ENCODE data around the gene UQCR10.

UQCR10 gene

DNA sequence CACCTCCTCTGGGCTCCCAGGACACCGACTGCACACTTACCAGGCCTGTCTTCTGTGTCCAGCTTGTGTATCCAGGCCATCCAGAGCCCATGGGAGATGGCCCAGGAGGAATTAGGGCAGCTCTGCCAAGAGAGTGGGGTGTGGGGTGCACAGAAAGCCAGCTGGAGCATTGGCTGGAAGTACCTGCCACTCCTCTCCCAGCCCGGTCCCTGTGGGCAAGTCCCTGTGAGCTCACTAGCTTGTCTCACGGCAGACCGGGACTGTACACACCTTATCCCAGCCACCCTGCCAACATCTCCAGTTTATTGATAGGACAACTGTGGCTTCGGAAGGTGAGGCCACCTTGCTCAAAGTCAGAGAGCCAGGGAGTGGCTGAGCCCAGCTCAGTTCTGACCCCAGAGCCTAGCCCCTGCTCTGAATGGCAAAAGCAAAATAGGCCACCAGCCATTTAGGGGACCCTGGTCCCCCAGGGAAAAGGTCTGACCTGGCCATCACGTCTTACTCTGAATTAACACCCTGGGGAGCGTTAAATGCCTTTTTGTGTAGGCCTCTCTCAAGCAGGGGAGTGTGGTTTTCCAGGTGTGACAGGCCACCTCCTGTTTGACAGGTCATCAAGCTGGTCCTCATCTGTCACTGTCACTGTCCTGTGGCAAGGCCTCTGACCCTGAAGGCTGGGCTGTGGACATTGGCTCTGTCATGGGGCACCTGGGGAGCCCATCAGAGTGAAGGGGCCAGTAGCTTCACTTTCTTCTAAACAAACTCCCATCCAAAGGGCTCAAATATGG, 15.1 kb downstream of the UQCR10 start:
- Histone ChIP-seq H3K27ac (ENCODE audit: extremely low read depth, low read depth, low read length) (no peak overlapping the region), H3K9me3 (ENCODE audit: control insufficient read depth, insufficient read depth, low read depth, low read length) (no peaks in the 10 kb centered on the region), H3K4me1 (ENCODE audit: control insufficient read depth, insufficient read depth, low read length) (no peaks in the 10 kb centered on the region; the same call in 1 of the 2 replicates), H3K4me3 (ENCODE audit: low read depth, low read length) (no peak overlapping the region), H3K36me3 (ENCODE audit: control insufficient read depth in 2 of 2, insufficient read depth in 1 of 2, low read length in 2 of 2) (peaks cover 0 to 6% of the 10 kb centered on the region in 2 experiments; a peak in 1 of 3 replicates)
- ChIA-PET POLR2A (no interaction called here), CTCF (interaction anchor here (0.7 to 1.3 kb wide), 6 partner anchors 10 to 331 kb away, joined by 3 to 7 read pairs (median 3); no protein-coding TSS in a partner anchor)
- TF ChIP-seq, protein P1, sequence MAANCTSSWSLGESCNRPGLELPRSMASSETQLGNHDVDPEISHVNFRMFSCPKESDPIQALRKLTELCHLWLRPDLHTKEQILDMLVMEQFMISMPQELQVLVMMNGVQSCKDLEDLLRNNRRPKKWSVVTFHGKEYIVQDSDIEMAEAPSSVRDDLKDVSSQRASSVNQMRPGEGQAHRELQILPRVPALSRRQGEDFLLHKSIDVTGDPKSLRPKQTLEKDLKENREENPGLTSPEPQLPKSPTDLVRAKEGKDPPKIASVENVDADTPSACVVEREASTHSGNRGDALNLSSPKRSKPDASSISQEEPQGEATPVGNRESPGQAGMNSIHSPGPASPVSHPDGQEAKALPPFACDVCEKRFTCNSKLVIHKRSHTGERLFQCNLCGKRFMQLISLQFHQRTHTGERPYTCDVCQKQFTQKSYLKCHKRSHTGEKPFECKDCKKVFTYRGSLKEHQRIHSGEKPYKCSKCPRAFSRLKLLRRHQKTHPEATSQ (tag by site-specific recombination; IDR thresholded peaks at IDR 0.05) = no peak
- no peak for TF ChIP-seq ZNF677 (tag by site-specific recombination; IDR thresholded peaks at IDR 0.05)
- no peak for TF ChIP-seq ZNF530 (tag by site-specific recombination; IDR thresholded peaks at IDR 0.05; ENCODE audit: low read depth)
- TF ChIP-seq, protein P2, sequence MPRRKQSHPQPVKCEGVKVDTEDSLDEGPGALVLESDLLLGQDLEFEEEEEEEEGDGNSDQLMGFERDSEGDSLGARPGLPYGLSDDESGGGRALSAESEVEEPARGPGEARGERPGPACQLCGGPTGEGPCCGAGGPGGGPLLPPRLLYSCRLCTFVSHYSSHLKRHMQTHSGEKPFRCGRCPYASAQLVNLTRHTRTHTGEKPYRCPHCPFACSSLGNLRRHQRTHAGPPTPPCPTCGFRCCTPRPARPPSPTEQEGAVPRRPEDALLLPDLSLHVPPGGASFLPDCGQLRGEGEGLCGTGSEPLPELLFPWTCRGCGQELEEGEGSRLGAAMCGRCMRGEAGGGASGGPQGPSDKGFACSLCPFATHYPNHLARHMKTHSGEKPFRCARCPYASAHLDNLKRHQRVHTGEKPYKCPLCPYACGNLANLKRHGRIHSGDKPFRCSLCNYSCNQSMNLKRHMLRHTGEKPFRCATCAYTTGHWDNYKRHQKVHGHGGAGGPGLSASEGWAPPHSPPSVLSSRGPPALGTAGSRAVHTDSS (tag by site-specific recombination; IDR thresholded peaks at IDR 0.05) = no peak
- no peak for TF ChIP-seq REPIN1 (tag by site-specific recombination; IDR thresholded peaks at IDR 0.05; ENCODE audit: low read depth)

DNA sequence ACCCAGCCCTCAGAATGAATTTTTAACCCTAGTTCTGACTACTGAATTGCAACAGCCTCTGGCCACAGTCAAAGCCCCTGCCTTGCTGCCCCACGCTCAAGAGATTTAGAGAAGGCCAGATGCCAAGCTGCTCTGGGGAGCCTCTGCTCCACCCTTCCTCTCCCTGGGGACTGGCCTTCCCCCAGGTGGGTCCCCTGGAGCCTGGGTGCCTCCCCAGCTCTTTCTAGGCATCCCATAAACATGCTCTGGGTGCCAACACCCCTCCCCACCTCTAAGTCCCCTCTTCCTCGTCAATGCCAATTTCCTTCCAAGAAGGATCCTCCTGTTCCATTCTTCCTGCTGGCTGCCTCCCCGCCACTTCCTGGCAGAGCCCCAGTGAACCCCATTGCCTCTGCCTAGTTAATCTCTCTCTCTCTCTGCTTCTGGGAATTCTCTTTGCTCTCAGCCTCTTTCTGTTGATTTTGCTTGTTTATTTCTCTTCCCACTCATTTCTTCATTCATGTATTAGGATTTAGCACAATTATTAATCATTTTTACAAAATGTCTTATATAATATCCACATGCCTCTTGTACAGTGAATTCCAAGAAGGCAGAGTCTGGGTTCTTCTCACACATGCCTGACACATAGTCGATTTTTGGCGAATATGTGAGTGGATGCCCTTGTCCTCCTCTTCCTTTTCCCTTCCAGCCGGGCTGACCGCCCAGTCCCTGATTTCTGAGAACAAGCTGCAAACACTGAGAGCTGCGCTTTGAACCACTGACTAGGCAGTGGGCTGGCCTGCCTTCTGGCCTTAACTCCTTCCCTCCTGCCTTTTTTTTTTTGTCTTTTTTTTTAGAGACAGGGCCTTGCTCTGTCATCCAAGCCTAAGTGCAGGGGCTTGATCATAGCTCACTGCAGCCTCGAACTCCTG, 17.5 kb downstream of the UQCR10 start:
- Histone ChIP-seq H3K4me1 (ENCODE audit: control insufficient read depth, insufficient read depth, low read length) (no peaks in the 10 kb centered on the region; the same call in 1 of the 2 replicates), H3K36me3 (ENCODE audit: control insufficient read depth in 2 of 2, insufficient read depth in 1 of 2, low read length in 2 of 2) (peaks cover 0 to 30% of the 10 kb centered on the region in 2 experiments; a peak in 1 of 3 replicates), H3K9me3 (ENCODE audit: control insufficient read depth, insufficient read depth, low read depth, low read length) (no peaks in the 10 kb centered on the region), H3K4me3 (ENCODE audit: low read depth, low read length) (no peak overlapping the region), H3K27ac (ENCODE audit: extremely low read depth, low read depth, low read length) (no peak overlapping the region)
- ChIA-PET POLR2A (no interaction called here), CTCF (no interaction called here)
- peak; percentile 65 for TF ChIP-seq GLIS1 (tag by site-specific recombination; IDR thresholded peaks at IDR 0.05)
- no peak for TF ChIP-seq ZNF10 (tag by site-specific recombination; IDR thresholded peaks at IDR 0.05)
- TF ChIP-seq ZNF335 (tag by site-specific recombination; conservative IDR thresholded peaks at IDR 0.05) = 0 out of 2 replicates have a peak, but pooled peaks have one; percentile 21

DNA sequence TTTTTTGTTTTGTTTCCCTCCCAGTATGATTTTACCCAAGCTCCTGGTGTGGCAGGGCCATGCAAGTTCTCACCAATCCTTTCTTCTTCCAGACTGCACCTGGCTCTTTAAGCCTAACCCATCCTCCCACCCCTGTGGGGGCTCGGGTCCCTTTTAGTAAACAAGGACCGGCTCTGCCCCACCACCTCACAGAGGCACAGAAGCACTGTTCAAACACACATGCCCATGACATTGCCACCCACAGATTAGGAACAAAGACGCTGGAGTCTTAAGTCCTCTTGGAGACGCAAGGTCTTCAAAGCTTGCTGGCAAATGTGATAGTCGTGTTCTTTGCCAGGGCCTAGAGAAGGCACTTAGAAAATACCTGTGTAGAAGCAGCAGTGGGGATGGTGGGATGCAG, 18.9 kb downstream of the UQCR10 start:
- POLR2A ChIA-PET = interaction anchor here (0.5 kb wide), 1 partner anchor 197 kb away, joined by 6 read pairs; no protein-coding TSS in a partner anchor
- H3K4me3 ChIP-seq (ENCODE audit: low read depth, low read length) = no peak overlapping the region
- 0 out of 2 replicates have a peak, but pooled peaks have one; percentile 21 for TF ChIP-seq EGR2 (tag by site-specific recombination; IDR thresholded peaks at IDR 0.05; ENCODE audit: low read depth)
- TF ChIP-seq, protein P3, sequence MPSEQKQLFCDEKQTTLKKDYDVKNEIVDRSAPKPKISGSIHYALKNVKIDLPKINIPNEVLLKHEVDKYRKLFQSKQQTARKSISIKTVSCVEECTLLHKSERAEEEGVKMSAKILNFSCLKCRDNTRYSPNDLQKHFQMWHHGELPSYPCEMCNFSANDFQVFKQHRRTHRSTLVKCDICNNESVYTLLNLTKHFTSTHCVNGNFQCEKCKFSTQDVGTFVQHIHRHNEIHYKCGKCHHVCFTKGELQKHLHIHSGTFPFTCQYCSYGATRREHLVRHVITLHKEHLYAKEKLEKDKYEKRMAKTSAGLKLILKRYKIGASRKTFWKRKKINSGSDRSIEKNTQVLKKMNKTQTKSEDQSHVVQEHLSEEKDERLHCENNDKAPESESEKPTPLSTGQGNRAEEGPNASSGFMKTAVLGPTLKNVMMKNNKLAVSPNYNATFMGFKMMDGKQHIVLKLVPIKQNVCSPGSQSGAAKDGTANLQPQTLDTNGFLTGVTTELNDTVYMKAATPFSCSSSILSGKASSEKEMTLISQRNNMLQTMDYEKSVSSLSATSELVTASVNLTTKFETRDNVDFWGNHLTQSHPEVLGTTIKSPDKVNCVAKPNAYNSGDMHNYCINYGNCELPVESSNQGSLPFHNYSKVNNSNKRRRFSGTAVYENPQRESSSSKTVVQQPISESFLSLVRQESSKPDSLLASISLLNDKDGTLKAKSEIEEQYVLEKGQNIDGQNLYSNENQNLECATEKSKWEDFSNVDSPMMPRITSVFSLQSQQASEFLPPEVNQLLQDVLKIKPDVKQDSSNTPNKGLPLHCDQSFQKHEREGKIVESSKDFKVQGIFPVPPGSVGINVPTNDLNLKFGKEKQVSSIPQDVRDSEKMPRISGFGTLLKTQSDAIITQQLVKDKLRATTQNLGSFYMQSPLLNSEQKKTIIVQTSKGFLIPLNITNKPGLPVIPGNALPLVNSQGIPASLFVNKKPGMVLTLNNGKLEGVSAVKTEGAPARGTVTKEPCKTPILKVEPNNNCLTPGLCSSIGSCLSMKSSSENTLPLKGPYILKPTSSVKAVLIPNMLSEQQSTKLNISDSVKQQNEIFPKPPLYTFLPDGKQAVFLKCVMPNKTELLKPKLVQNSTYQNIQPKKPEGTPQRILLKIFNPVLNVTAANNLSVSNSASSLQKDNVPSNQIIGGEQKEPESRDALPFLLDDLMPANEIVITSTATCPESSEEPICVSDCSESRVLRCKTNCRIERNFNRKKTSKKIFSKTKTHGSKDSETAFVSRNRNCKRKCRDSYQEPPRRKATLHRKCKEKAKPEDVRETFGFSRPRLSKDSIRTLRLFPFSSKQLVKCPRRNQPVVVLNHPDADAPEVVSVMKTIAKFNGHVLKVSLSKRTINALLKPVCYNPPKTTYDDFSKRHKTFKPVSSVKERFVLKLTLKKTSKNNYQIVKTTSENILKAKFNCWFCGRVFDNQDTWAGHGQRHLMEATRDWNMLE (tag by site-specific recombination; conservative IDR thresholded peaks at IDR 0.05; ENCODE audit: low read depth) = no peak
- peaks cover 5 to 44% of the 10 kb centered on the region in 2 experiments for H3K36me3 ChIP-seq (ENCODE audit: control insufficient read depth in 2 of 2, insufficient read depth in 1 of 2, low read length in 2 of 2)
- no peaks in the 10 kb centered on the region for H3K4me1 ChIP-seq (ENCODE audit: control insufficient read depth, insufficient read depth, low read length)
- H3K27ac ChIP-seq (ENCODE audit: extremely low read depth, low read depth, low read length) = no peak overlapping the region
- H3K9me3 ChIP-seq (ENCODE audit: control insufficient read depth, insufficient read depth, low read depth, low read length) = no peaks in the 10 kb centered on the region
- CTCF ChIA-PET = interaction anchor here (0.6 kb wide), 1 partner anchor 401 kb away, joined by 4 read pairs; no protein-coding TSS in a partner anchor

All from HEK293 (cell line).